Measurements from ENCODE around the gene CCDC43. TPM values are rescaled to one million over a fixed set of nuclear protein-coding genes. Genes with fewer than 3 reads are reported as not detected.

Gene CCDC43
- total and polyA plus RNA-seq, 8 donors = 6.7 to 9.9 (median 9.0) TPM

DNA sequence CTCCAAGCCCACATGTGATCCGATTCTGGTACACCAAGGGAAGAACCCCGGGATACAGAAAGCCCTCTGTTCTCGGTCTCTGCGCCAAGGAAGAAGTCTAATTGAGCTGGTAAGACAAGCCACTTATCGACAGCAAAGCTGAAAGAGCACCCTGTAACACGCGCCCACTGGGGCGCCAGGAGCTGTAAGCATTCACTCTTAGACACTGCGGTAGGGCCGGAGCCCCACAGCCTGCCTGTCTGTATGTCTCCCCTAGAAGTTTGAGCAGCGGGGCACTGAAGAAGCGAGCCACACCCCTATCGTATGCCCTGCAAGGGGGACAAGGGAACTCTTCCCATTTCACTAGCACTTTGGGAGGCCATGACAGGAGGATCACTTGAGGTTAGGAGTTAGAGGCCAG, 60.3 kb downstream of the CCDC43 start:
- Histone ChIP-seq H3K36me3 (no peaks in the 10 kb centered on the region), H3K9me3 (no peaks in the 10 kb centered on the region), H3K27me3 (no peaks in the 10 kb centered on the region), H3K4me3 (peak overlapping the region in 1 of 4 donors; percentile 36), H3K4me1 (peaks cover 0 to 2% (median 0%) of the 10 kb centered on the region in 3 donors), H3K27ac (no peak overlapping the region)
- FAIRE-seq = no peak
- DNase-seq = no peak
- ATAC-seq = no peak
- intact Hi-C loops (cut with DNase I) = loop anchor here in 1 of 3 donors (5.0 kb wide), 1 partner anchor 92 kb away; no protein-coding TSS in a partner anchor
- 91 to 96% methylated on average over 13 of the region's 13 CpGs for WGBS, 2 donors
- TF ChIP-seq, protein P1, sequence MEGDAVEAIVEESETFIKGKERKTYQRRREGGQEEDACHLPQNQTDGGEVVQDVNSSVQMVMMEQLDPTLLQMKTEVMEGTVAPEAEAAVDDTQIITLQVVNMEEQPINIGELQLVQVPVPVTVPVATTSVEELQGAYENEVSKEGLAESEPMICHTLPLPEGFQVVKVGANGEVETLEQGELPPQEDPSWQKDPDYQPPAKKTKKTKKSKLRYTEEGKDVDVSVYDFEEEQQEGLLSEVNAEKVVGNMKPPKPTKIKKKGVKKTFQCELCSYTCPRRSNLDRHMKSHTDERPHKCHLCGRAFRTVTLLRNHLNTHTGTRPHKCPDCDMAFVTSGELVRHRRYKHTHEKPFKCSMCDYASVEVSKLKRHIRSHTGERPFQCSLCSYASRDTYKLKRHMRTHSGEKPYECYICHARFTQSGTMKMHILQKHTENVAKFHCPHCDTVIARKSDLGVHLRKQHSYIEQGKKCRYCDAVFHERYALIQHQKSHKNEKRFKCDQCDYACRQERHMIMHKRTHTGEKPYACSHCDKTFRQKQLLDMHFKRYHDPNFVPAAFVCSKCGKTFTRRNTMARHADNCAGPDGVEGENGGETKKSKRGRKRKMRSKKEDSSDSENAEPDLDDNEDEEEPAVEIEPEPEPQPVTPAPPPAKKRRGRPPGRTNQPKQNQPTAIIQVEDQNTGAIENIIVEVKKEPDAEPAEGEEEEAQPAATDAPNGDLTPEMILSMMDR (IDR thresholded peaks at IDR 0.05) = no peak

DNA sequence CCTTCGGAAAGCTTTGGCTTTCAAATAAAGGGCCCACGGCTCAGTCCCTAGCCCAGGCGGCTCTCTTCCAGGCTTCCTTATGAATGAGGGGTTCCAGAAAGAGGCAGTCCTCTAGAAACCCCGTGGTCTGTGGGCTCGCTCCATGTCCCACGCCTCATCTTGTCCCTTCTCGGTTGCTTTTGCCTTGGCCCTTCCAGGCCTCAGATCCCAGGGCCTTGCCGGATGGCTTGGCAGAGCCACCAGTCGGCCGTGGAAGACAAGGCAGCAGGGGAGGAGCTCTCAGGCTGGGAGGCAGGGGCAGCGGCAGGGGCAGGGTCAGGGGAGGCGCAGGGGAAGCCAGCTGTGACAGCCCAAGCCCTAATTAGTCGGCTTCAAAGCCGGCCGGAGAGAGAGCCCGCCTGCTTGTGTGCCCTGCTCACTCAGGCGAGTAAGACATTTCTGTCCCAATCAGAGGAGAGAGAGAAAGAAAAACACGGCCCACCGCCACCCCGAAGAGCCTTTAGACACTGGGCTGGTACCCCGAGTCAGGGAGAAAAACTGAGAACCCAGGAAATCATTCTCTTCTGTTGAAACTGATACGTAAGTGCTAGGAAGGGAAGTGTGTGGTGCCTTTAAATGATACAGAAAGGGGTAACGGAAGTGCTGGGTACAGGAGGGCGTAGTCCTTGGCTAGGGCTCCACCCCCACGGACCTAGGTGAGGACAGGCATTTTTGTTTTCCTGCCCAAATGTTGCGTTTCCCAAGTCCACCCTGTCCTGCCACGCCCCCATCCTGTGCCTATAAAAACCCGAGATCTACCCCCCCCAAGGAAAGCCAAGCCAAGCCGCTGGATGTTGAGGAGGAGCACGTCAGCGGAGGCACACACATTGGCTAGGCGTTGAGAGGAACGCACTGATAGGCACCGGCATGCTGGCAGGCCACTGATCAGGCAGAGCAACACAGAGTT, 61.1 kb downstream of the CCDC43 start:
- FAIRE-seq = no peak
- Histone ChIP-seq H3K9me3 (no peaks in the 10 kb centered on the region), H3K4me1 (peaks cover 0 to 2% (median 0%) of the 10 kb centered on the region in 3 donors), H3K27ac (peak overlapping the region in 1 of 4 donors; percentile 44), H3K27me3 (no peaks in the 10 kb centered on the region), H3K36me3 (no peaks in the 10 kb centered on the region), H3K4me3 (peak overlapping the region in 2 of 4 donors; percentile 11 to 36)
- peak; percentile 81 to 92 (median 86) for ATAC-seq
- TF ChIP-seq, protein P1 (IDR thresholded peaks at IDR 0.05) = no peak
- peak in 5 of 6 donors; percentile 19 to 73 (median 68) for DNase-seq
- intact Hi-C loops (cut with DNase I) = loop anchor here in 1 of 3 donors (5.0 kb wide), 1 partner anchor 91 kb away; no protein-coding TSS in a partner anchor
- WGBS, 2 donors = 50 to 52% methylated on average over 34 of the region's 34 CpGs

DNA sequence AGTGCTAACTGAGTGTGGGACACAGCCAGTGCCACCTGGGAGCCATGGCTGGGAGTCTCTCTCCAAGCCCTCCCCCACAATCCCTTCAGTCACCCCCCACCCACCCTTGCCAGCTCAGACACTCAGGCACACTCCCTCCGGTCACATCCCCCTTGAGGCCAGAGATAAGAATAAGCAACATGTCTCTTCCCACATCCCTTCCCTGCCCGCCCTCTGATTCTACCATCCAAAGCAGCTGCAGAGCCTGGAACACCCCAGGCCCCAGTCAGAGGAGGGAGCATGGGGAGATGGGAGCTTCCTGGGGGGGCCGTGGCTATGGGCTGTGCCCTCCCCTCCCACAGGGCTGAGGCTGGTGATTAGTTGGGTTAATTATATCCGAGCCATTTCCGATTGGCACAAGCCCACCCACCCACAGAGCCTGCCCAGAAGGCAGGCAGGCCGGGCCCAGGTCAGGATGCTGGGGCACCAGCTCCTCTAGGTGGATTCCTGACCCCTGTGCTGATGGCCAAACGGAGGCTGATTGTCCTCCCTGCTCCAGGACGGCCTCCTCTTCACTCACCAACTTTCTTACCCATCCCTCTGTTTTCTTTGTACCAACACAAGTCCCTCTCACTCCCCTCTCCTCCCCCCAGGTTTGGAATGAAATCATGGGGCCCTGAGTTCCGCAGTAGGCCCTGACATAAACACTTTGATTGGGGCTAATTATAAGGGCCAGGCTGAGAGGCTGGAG, 61.9 kb downstream of the CCDC43 start:
- TF ChIP-seq, protein P1 (IDR thresholded peaks at IDR 0.05) = no peak
- no peak for DNase-seq
- Histone ChIP-seq H3K9me3 (no peaks in the 10 kb centered on the region), H3K4me1 (peaks cover 0 to 2% (median 0%) of the 10 kb centered on the region in 3 donors), H3K27me3 (no peaks in the 10 kb centered on the region), H3K36me3 (no peaks in the 10 kb centered on the region), H3K27ac (no peak overlapping the region), H3K4me3 (peak overlapping the region in 1 of 4 donors; percentile 36)
- 84 to 86% methylated on average over 9 of the region's 9 CpGs for WGBS, 2 donors
- intact Hi-C loops (cut with DNase I) = loop anchor here in 1 of 3 donors (5.0 kb wide), 1 partner anchor 90 kb away; no protein-coding TSS in a partner anchor
- no peak for ATAC-seq
- FAIRE-seq = no peak

Other genes with a start within 250 kb of the CCDC43 start
- 10 to 100 TPM; 13.2 to 23.2 (median 14.5) TPM for gene GPATCH8, start 186.4 kb downstream of the CCDC43 start, total RNA-seq
- gene GPATCH8, start 186.4 kb downstream of the CCDC43 start, polyA plus RNA-seq = 10 to 100 TPM in 1 of 2 donors, 1 to 10 TPM in 1; 9.8 to 10.5 TPM
- 1 to 10 TPM in 3 of 6 donors, under 1 TPM in 3; 0.57 to 3.6 (median 1.3) TPM for gene FZD2, start 132.3 kb downstream of the CCDC43 start, total RNA-seq
- under 1 TPM; 0.16 to 0.91 TPM for gene FZD2, start 132.3 kb downstream of the CCDC43 start, polyA plus RNA-seq
- gene MEIOC, start 33.3 kb downstream of the CCDC43 start, total RNA-seq = not detected
- not detected for gene MEIOC, start 33.3 kb downstream of the CCDC43 start, polyA plus RNA-seq
- 1 to 10 TPM; 1.0 to 5.0 (median 2.3) TPM for gene DBF4B, start 18.9 kb upstream of the CCDC43 start, total RNA-seq
- 1 to 10 TPM; 3.3 to 5.5 TPM for gene DBF4B, start 18.9 kb upstream of the CCDC43 start, polyA plus RNA-seq
- under 1 TPM; 0.03 to 0.23 (median 0.15) TPM for gene ADAM11, start 69.2 kb upstream of the CCDC43 start, total RNA-seq
- gene ADAM11, start 69.2 kb upstream of the CCDC43 start, polyA plus RNA-seq = under 1 TPM; 0.34 to 0.40 TPM
- gene GJC1, start 140.5 kb upstream of the CCDC43 start, total RNA-seq = 1 to 10 TPM in 4 of 6 donors, under 1 TPM in 2; 0.58 to 3.1 (median 1.1) TPM
- gene GJC1, start 140.5 kb upstream of the CCDC43 start, polyA plus RNA-seq = 1 to 10 TPM in 1 of 2 donors, under 1 TPM in 1; 0.84 to 2.0 TPM
- 1 to 10 TPM in 2 of 6 donors, under 1 TPM in 3, not detected in 1; 0.35 to 2.2 (median 0.87) TPM for gene HIGD1B, start 158.1 kb upstream of the CCDC43 start, total RNA-seq
- 10 to 100 TPM in 1 of 2 donors, 1 to 10 TPM in 1; 1.4 to 14.6 TPM for gene HIGD1B, start 158.1 kb upstream of the CCDC43 start, polyA plus RNA-seq
- gene EFTUD2, start 209.7 kb upstream of the CCDC43 start, total RNA-seq = 10 to 100 TPM; 26.3 to 42.7 (median 38.8) TPM
- gene EFTUD2, start 209.7 kb upstream of the CCDC43 start, polyA plus RNA-seq = 10 to 100 TPM; 18.8 to 25.8 TPM
- 1 to 10 TPM in 2 of 6 donors, under 1 TPM in 4; 0.12 to 2.2 (median 0.43) TPM for gene GFAP, start 225.7 kb upstream of the CCDC43 start, total RNA-seq
- 1 to 10 TPM; 1.1 to 2.2 TPM for gene GFAP, start 225.7 kb upstream of the CCDC43 start, polyA plus RNA-seq

Data from pancreas (tissue), 10 donors.